ENCODE data around the gene RASSF10. TPM values are rescaled to one million over a fixed set of nuclear protein-coding genes. Genes with fewer than 3 reads are reported as not detected.

The RASSF10 gene
- total RNA-seq, 4 donors from 2014 or later, result 0.22 to 0.38 TPM; not detected in 2

- no peak for TF ChIP-seq CTCF (IDR thresholded peaks at IDR 0.05; ENCODE audit: low read depth)
Observed at GRCh38 chr11:13003736-13004493, 5.2 kb upstream of the RASSF10 start.

GRCh38 chr11:13007182-13008060 lies 1.7 kb upstream of the RASSF10 start:
- no peak for TF ChIP-seq CTCF (IDR thresholded peaks at IDR 0.05; ENCODE audit: low read depth)

- no peak for TF ChIP-seq CTCF (IDR thresholded peaks at IDR 0.05; ENCODE audit: low read depth)
Observed at GRCh38 chr11:13008061-13008435, 1.1 kb upstream of the RASSF10 start.

GRCh38 chr11:13009476-13009920 lies 382 bp downstream of the RASSF10 start:
- no peak for TF ChIP-seq CTCF (IDR thresholded peaks at IDR 0.05; ENCODE audit: low read depth)

- TF ChIP-seq CTCF (IDR thresholded peaks at IDR 0.05; ENCODE audit: low read depth), result no peak
Observed at GRCh38 chr11:13009921-13010748, 1.0 kb downstream of the RASSF10 start.

- TF ChIP-seq CTCF (IDR thresholded peaks at IDR 0.05; ENCODE audit: low read depth), result no peak
Observed at GRCh38 chr11:13010749-13011465, 1.8 kb downstream of the RASSF10 start.

Data from subcutaneous adipose tissue (tissue), 4 donors.